Astrocyte of the cerebellum (primary cell): ENCODE results near the gene TM4SF5.

ENCODE experiments used
- DNase-seq: peaks from one replicate; pipeline ENCODE4 v3.0.0-alpha.2; 2011; ENCODE audit warnings: low read depth
- H3K4me3 ChIP-seq: 2 replicates; pipeline ENCODE4 v1.5.1; 2011; ENCODE audit warnings: mild to moderate bottlenecking, low read depth, low read length, moderate library complexity
- CTCF ChIP-seq: IDR thresholded peaks from 2 replicates; pipeline ENCODE4 v1.5.1; 2012; ENCODE audit warnings: low read length, low read depth, moderate library complexity, mild to moderate bottlenecking; ENCODE audit errors: missing control alignments
- in situ Hi-C: cut with HindIII; loops from 2 replicates; pipeline ENCODE4 v1.10.0; 2017; ENCODE audit warnings: low sequenced_read_pairs

The TM4SF5 gene

GRCh38 chr17:4759776-4760236 is 11.9 kb upstream of the TM4SF5 start:
- TF ChIP-seq CTCF = no peak
- in situ Hi-C loops = no loop called here
- no peak for DNase-seq
- no peak overlapping the region for H3K4me3 ChIP-seq

- DNase-seq = no peak
- no peak overlapping the region for H3K4me3 ChIP-seq
- in situ Hi-C loops = no loop called here
- no peak for TF ChIP-seq CTCF
These were observed 7.1 kb upstream of the TM4SF5 start for GRCh38 chr17:4764595-4764994.

GRCh38 chr17:4766201-4766600 is 5.5 kb upstream of the TM4SF5 start:
- no peak for DNase-seq
- in situ Hi-C loops = no loop called here
- no peak for TF ChIP-seq CTCF
- no peak overlapping the region for H3K4me3 ChIP-seq

- H3K4me3 ChIP-seq = no peak overlapping the region
- in situ Hi-C loops = no loop called here
- no peak for TF ChIP-seq CTCF
- no peak for DNase-seq
These were observed 5.0 kb upstream of the TM4SF5 start for GRCh38 chr17:4766723-4767122.

- in situ Hi-C loops = no loop called here
- no peak for DNase-seq
These were observed 3.4 kb upstream of the TM4SF5 start for GRCh38 chr17:4768298-4768697.

GRCh38 chr17:4769628-4770027 is 2.1 kb upstream of the TM4SF5 start:
- in situ Hi-C loops = no loop called here
- TF ChIP-seq CTCF = no peak
- no peak overlapping the region for H3K4me3 ChIP-seq
- no peak for DNase-seq

More at GRCh38 chr17:4768298-4768697, 3.4 kb upstream of the TM4SF5 start:
- no peak for TF ChIP-seq CTCF
- H3K4me3 ChIP-seq = no peak overlapping the region

- TF ChIP-seq CTCF = no peak
- in situ Hi-C loops = no loop called here
- no peak for DNase-seq
- no peak overlapping the region for H3K4me3 ChIP-seq
These were observed 538 bp downstream of the TM4SF5 start for GRCh38 chr17:4772235-4772613.
